Ishikawa (cell line): ENCODE measurements around the gene AK4.

Experiments used
- EP300 ChIP-seq: IDR thresholded peaks from 2 replicates; pipeline ENCODE4 v1.6.1; 2012; ENCODE audit warnings: borderline replicate concordance
- RAD21 ChIP-seq: IDR thresholded peaks from 2 replicates; pipeline ENCODE4 v1.6.1; 2012; ENCODE audit warnings: low read depth
- REST ChIP-seq: IDR thresholded peaks from 2 replicates; pipeline ENCODE4 v1.6.1; 2012; ENCODE audit warnings: low read depth, mild to moderate bottlenecking
- TAF1 ChIP-seq: IDR thresholded peaks from 2 replicates; pipeline ENCODE4 v1.6.1; 2012; ENCODE audit warnings: low read depth, mild to moderate bottlenecking
- YY1 ChIP-seq: IDR thresholded peaks from 2 replicates; pipeline ENCODE4 v1.6.1; 2012; ENCODE audit warnings: low read depth
- ZBTB7A ChIP-seq: IDR thresholded peaks from 2 replicates; pipeline ENCODE4 v1.6.1; 2012; ENCODE audit warnings: low read depth

- no peak for TF ChIP-seq EP300
- no peak for TF ChIP-seq TAF1
- TF ChIP-seq REST: no peak
- TF ChIP-seq RAD21: no peak
- TF ChIP-seq YY1: no peak
- no peak for TF ChIP-seq ZBTB7A
These were observed 19.7 kb downstream of the AK4 start for GRCh38 chr1:65167586-65168242.
